GM12874 (cell line): ENCODE data around the gene SLIT3.

Source experiments
- CTCF ChIP-seq: IDR thresholded peaks from 2 replicates; pipeline ENCODE4 v1.5.1; 2011; ENCODE audit warnings: low read depth, mild to moderate bottlenecking, control low read depth, low read length, moderate library complexity; ENCODE audit not compliant: insufficient read depth

SLIT3 gene

GRCh38 chr5:169106911-169107706, 193.8 kb downstream of the SLIT3 start:
- no peak for TF ChIP-seq CTCF

GRCh38 chr5:169104937-169105494, 195.9 kb downstream of the SLIT3 start:
- TF ChIP-seq CTCF: no peak

- TF ChIP-seq CTCF: no peak
Observed at GRCh38 chr5:169103586-169104181, 197.3 kb downstream of the SLIT3 start.

- TF ChIP-seq CTCF: no peak
Observed at GRCh38 chr5:169101966-169102365, 199.0 kb downstream of the SLIT3 start.

GRCh38 chr5:169100735-169101075, 200.2 kb downstream of the SLIT3 start:
- TF ChIP-seq CTCF: no peak

- TF ChIP-seq CTCF: no peak
Observed at GRCh38 chr5:169099801-169100734, 200.9 kb downstream of the SLIT3 start.
